HepG2 (cell line): ENCODE results near the gene PRKCZ. TPM values are rescaled to one million over a fixed set of nuclear protein-coding genes. Genes with fewer than 3 reads are reported as not detected.

Experiments used
- CEBPB ChIP-seq: IDR thresholded peaks from 2 replicates; pipeline ENCODE4 v1.6.1; 2011; ENCODE audit warnings: low read depth, low read length, improper control_type of control experiment, borderline replicate concordance
- ETV6 ChIP-seq: sonication (generic); formaldehyde crosslinking; conservative IDR thresholded peaks from 2 replicates; pipeline ENCODE4 v1.4.0; 2020; ENCODE audit warnings: missing genetic modification reagents
- HCFC1 ChIP-seq: fragments of 150-350 bp; IDR thresholded peaks from 2 replicates; pipeline ENCODE4 v1.6.1; 2014; ENCODE audit warnings: low read depth, low read length
- HOXA3 ChIP-seq: sonication (generic); formaldehyde crosslinking; IDR thresholded peaks from 2 replicates; pipeline ENCODE4 v1.5.0; 2020; ENCODE audit warnings: missing genetic modification reagents
- KAT7 ChIP-seq: IDR thresholded peaks from 2 replicates; pipeline ENCODE4 v1.6.1; 2018; ENCODE audit warnings: borderline replicate concordance, missing compliant biosample characterization
- KAT8 ChIP-seq: IDR thresholded peaks from 2 replicates; pipeline ENCODE4 v1.6.1; 2016; ENCODE audit warnings: missing genetic modification reagents, missing compliant biosample characterization
- MAZ ChIP-seq, 2 experiments: sonication (generic) in 1 of 2; formaldehyde crosslinking in 1 of 2; IDR thresholded peaks; 2 replicates each; pipeline versions ENCODE4 v1.5.0 to v1.6.1; 2012 to 2020; ENCODE audit warnings: low read depth in 2 of 2, mild to moderate bottlenecking in 2 of 2, borderline replicate concordance in 1 of 2, improper control_type of control experiment in 1 of 2, low read length in 1 of 2, missing genetic modification reagents in 1 of 2, moderate library complexity in 1 of 2
- MED1 ChIP-seq: sonication (generic); formaldehyde crosslinking; IDR thresholded peaks from 2 replicates; pipeline ENCODE4 v1.4.0; 2020; ENCODE audit warnings: missing genetic modification reagents
- MTF2 ChIP-seq: sonication (generic); formaldehyde crosslinking; IDR thresholded peaks from 2 replicates; pipeline ENCODE4 v1.5.0; 2020; ENCODE audit warnings: missing genetic modification reagents, borderline replicate concordance
- NFIB ChIP-seq: sonication (generic); formaldehyde crosslinking; IDR thresholded peaks from 2 replicates; pipeline ENCODE4 v1.9.0; 2021; ENCODE audit warnings: missing genetic modification reagents, mild to moderate bottlenecking, borderline replicate concordance
- U2AF1 ChIP-seq: fragments of 200-400 bp; formaldehyde crosslinking; optimal IDR thresholded peaks from 2 replicates; pipeline ENCODE3; 2017; ENCODE audit warnings: mild to moderate bottlenecking, low read depth, low read length
- U2AF2 ChIP-seq: fragments of 200-400 bp; formaldehyde crosslinking; IDR thresholded peaks from 2 replicates; pipeline ENCODE4 v1.6.1; 2017; ENCODE audit warnings: low read depth, mild to moderate bottlenecking, low read length
- ZFP37 ChIP-seq: sonication (generic); formaldehyde crosslinking; IDR thresholded peaks from 2 replicates; pipeline ENCODE4 v1.4.0; 2020; ENCODE audit warnings: missing genetic modification reagents, borderline replicate concordance
- ZFP90 ChIP-seq: sonication (generic); formaldehyde crosslinking; IDR thresholded peaks from 2 replicates; pipeline ENCODE4 v1.8.0; 2022; ENCODE audit warnings: missing genetic modification reagents, mild to moderate bottlenecking, inconsistent platforms, borderline replicate concordance
- ZNF235 ChIP-seq: sonication (generic); formaldehyde crosslinking; IDR thresholded peaks from 2 replicates; pipeline ENCODE4 v1.8.1; 2023; ENCODE audit warnings: mild to moderate bottlenecking, missing genetic modification reagents, borderline replicate concordance
- ZNF572 ChIP-seq: sonication (generic); formaldehyde crosslinking; IDR thresholded peaks from 2 replicates; pipeline ENCODE4 v1.5.1; 2020; ENCODE audit warnings: mild to moderate bottlenecking, missing genetic modification reagents
- polyA plus RNA-seq, 8 experiments: library from polyadenylated mRNA; depleted of rRNA in 3 of 8; stranded (reverse) in 7 of 8; unstranded in 1 of 8; fragments of >200 nt; fragmentation: Illumina TruSeq in 4 of 8; extraction: Trizol in 4 of 8; gene quantifications; 2 replicates each; pipeline versions ENCODE4 v1.2.1 to v1.2.3, GENCODE V29; 2011 to 2016; ENCODE audit warnings: low read depth in 4 of 8, missing spikeins in 1 of 8, mixed read lengths in 1 of 8; ENCODE audit not compliant: insufficient read depth in 1 of 8
- total RNA-seq, 5 experiments: library from RNA; depleted of rRNA; stranded (reverse); fragments of >200 nt; fragmentation: Illumina TruSeq; extraction: Trizol; gene quantifications; 2 replicates each; pipeline ENCODE4 v1.2.3, GENCODE V29; 2016; ENCODE audit warnings: low read depth in 1 of 5
- TF ChIP-seq, protein P1 (sequence below): sonication (generic); formaldehyde crosslinking; IDR thresholded peaks from 2 replicates; pipeline ENCODE4 v1.8.0; 2023; ENCODE audit warnings: mild to moderate bottlenecking, missing genetic modification reagents
- TF ChIP-seq, protein P2 (sequence below): fragments of 450-650 bp; IDR thresholded peaks from 2 replicates; pipeline ENCODE4 v1.6.1; 2016
- TF ChIP-seq, protein P3 (sequence below): sonication (generic); formaldehyde crosslinking; IDR thresholded peaks from 2 replicates; pipeline ENCODE4 v1.5.0; 2020; ENCODE audit warnings: mild to moderate bottlenecking, missing genetic modification reagents
- TF ChIP-seq, protein P4 (sequence below): sonication (generic); formaldehyde crosslinking; IDR thresholded peaks from 2 replicates; pipeline ENCODE4 v1.4.0; 2020; ENCODE audit warnings: missing genetic modification reagents
- TF ChIP-seq, protein P5 (sequence below): sonication (generic); formaldehyde crosslinking; IDR thresholded peaks from 2 replicates; pipeline ENCODE4 v1.8.0; 2022; ENCODE audit warnings: mild to moderate bottlenecking, missing genetic modification reagents, moderate library complexity

Gene PRKCZ
- total and polyA plus RNA-seq, 2 of the 13 experiments (the other 11 are each of a cell fraction or from before 2014, with no cell fraction given): 34.7 to 85.2 TPM

DNA sequence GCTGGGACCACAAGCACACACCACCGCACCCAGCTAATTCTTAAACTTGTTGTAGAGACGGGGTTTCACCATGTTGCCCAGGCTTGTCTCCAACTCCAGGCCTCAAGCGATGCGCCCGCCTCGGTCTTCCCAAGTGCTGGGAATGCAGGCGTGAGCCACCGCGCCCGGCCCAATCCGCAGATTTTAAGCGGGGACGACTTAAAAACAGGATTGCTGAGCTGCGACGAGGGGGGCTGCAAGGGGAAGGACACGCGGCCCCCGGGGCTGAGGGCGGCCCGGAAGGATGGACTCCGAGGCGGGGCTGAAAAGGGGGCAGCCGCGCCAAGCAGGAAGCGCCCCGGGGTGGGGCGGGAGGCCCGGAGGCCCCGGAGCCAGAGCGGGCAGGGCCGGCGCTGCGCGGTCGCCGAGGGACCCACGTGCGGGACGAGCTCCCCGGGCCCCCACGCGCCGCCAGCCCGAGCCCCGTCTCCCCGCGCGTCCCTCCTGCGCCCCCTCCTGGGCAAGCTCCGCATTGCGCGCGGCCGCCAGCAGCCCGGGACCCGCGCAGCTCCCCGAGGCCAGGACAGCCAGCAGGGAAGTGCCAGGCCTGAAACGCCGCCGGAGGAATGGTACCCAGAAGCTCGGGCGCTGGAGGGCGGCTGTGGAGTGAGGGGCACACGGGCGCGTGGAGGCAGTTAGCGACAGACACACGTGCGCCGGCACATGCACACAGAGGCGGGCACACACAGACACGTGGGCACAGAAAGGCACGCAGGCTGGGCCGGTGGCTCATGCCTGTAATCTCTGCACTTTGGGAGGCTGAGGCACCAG, 5.5 kb upstream of the PRKCZ start (continued):
- TF ChIP-seq, protein P1, sequence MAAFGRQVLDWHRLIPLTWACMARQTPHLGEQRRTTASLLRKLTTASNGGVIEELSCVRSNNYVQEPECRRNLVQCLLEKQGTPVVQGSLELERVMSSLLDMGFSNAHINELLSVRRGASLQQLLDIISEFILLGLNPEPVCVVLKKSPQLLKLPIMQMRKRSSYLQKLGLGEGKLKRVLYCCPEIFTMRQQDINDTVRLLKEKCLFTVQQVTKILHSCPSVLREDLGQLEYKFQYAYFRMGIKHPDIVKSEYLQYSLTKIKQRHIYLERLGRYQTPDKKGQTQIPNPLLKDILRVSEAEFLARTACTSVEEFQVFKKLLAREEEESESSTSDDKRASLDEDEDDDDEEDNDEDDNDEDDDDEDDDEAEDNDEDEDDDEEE (CRISPR knock-in tag): no peak
- TF ChIP-seq, protein P2, sequence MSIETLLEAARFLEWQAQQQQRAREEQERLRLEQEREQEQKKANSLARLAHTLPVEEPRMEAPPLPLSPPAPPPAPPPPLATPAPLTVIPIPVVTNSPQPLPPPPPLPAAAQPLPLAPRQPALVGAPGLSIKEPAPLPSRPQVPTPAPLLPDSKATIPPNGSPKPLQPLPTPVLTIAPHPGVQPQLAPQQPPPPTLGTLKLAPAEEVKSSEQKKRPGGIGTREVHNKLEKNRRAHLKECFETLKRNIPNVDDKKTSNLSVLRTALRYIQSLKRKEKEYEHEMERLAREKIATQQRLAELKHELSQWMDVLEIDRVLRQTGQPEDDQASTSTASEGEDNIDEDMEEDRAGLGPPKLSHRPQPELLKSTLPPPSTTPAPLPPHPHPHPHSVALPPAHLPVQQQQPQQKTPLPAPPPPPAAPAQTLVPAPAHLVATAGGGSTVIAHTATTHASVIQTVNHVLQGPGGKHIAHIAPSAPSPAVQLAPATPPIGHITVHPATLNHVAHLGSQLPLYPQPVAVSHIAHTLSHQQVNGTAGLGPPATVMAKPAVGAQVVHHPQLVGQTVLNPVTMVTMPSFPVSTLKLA: peak; percentile 91
- TF ChIP-seq ZNF235 (CRISPR knock-in tag) (no peak), KAT8 (no peak), ETV6 (CRISPR knock-in tag) (no peak), MAZ (IDR thresholded peaks at IDR 0.05; ENCODE audit: borderline replicate concordance, low read depth, low read length) (no peak), MAZ (CRISPR knock-in tag; IDR thresholded peaks at IDR 0.05; ENCODE audit: low read depth) (peak; percentile 66; the same call in 1 of the 2 replicates), NFIB (CRISPR knock-in tag) (no peak), CEBPB (no peak), ZFP90 (CRISPR knock-in tag) (no peak; the same call in 1 of the 2 replicates), HOXA3 (CRISPR knock-in tag) (peak; percentile 20; the same call in 1 of the 2 replicates), MTF2 (no peak), MED1 (CRISPR knock-in tag) (no peak), KAT7 (CRISPR knock-in tag) (no peak), ZFP37 (CRISPR knock-in tag) (no peak), ZNF572 (CRISPR knock-in tag) (no peak), HCFC1 (no peak), U2AF2 (no peak), U2AF1 (no peak)
- TF ChIP-seq, protein P3, sequence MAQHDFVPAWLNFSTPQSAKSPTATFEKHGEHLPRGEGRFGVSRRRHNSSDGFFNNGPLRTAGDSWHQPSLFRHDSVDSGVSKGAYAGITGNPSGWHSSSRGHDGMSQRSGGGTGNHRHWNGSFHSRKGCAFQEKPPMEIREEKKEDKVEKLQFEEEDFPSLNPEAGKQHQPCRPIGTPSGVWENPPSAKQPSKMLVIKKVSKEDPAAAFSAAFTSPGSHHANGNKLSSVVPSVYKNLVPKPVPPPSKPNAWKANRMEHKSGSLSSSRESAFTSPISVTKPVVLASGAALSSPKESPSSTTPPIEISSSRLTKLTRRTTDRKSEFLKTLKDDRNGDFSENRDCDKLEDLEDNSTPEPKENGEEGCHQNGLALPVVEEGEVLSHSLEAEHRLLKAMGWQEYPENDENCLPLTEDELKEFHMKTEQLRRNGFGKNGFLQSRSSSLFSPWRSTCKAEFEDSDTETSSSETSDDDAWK (CRISPR knock-in tag): no peak
- TF ChIP-seq, protein P4, sequence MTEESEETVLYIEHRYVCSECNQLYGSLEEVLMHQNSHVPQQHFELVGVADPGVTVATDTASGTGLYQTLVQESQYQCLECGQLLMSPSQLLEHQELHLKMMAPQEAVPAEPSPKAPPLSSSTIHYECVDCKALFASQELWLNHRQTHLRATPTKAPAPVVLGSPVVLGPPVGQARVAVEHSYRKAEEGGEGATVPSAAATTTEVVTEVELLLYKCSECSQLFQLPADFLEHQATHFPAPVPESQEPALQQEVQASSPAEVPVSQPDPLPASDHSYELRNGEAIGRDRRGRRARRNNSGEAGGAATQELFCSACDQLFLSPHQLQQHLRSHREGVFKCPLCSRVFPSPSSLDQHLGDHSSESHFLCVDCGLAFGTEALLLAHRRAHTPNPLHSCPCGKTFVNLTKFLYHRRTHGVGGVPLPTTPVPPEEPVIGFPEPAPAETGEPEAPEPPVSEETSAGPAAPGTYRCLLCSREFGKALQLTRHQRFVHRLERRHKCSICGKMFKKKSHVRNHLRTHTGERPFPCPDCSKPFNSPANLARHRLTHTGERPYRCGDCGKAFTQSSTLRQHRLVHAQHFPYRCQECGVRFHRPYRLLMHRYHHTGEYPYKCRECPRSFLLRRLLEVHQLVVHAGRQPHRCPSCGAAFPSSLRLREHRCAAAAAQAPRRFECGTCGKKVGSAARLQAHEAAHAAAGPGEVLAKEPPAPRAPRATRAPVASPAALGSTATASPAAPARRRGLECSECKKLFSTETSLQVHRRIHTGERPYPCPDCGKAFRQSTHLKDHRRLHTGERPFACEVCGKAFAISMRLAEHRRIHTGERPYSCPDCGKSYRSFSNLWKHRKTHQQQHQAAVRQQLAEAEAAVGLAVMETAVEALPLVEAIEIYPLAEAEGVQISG (CRISPR knock-in tag): peak; percentile 52; the same call in 1 of the 2 replicates
- TF ChIP-seq, protein P5, sequence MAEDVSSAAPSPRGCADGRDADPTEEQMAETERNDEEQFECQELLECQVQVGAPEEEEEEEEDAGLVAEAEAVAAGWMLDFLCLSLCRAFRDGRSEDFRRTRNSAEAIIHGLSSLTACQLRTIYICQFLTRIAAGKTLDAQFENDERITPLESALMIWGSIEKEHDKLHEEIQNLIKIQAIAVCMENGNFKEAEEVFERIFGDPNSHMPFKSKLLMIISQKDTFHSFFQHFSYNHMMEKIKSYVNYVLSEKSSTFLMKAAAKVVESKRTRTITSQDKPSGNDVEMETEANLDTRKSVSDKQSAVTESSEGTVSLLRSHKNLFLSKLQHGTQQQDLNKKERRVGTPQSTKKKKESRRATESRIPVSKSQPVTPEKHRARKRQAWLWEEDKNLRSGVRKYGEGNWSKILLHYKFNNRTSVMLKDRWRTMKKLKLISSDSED: no peak
